Measurements from ENCODE around the gene CLEC2D. TPM values are rescaled to one million over a fixed set of nuclear protein-coding genes. Genes with fewer than 3 reads are reported as not detected.

The CLEC2D gene
- total RNA-seq, 1 donor, result 5.9 TPM

Small RNA genes lying within 50 kb of the gene (small RNA-seq; reads per million reads assigned to genes)
- gene AC010186.4 (not detected), gene RNU6-700P (not detected)

Other genes starting within 250 kb of the CLEC2D start
- gene KLRB1, start 61.8 kb upstream of the CLEC2D start, total RNA-seq, result under 0.01 TPM
- gene CLECL1, start 63.4 kb downstream of the CLEC2D start, total RNA-seq, result 0.27 TPM
- gene CD69, start 91.2 kb downstream of the CLEC2D start, total RNA-seq, result 545 TPM
- gene KLRF1, start 157.8 kb downstream of the CLEC2D start, total RNA-seq, result under 0.01 TPM
- gene CLEC2B, start 199.6 kb downstream of the CLEC2D start, total RNA-seq, result 17.0 TPM
- gene KLRF2, start 211.8 kb downstream of the CLEC2D start, total RNA-seq, result not detected